HEK293T (cell line): ENCODE results near the gene TRPM3.
"Not testable (repeated sequence)": the region's sequence is repeated elsewhere in the genome, so short reads cannot be mapped to it uniquely, and the experiment has no call there.

Experiments
- HDGF ChIP-seq: fragments of 450-650 bp; IDR thresholded peaks from 2 replicates; pipeline ENCODE4 v1.6.1; 2017; ENCODE audit warnings: antibody characterized with exemption, borderline replicate concordance
- LEF1 ChIP-seq: fragments of 450-650 bp; IDR thresholded peaks from 2 replicates; pipeline ENCODE4 v1.6.1; 2017; ENCODE audit warnings: mild to moderate bottlenecking, borderline replicate concordance

DNA sequence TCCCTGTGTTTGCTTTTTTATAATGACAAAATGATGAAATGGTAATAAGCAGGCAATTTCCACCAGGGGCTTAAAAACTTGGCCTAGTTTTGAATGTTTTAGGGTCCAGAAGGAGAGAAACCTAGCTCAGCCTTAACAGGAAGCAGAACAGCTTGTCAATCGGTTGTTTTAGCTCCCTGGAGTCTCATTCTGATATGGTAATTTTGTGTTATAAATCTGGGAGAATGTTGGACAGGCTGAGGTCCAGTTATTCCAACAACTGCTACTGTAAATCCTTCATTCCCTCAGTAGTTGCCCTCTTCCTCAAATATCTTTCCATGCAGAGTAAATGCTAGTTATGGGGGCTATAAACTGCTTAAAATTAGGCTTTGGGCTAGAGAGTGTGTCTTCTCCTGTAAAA lies 397.4 kb downstream of the TRPM3 start:
- not testable (repeated sequence) for TF ChIP-seq HDGF, LEF1
